ENCODE results near the gene MILR1. TPM values are rescaled to one million over a fixed set of nuclear protein-coding genes. Genes with fewer than 3 reads are reported as not detected.

Gene MILR1
- total RNA-seq, 1 experiment from 2014 or later, result 3.8 TPM

DNA sequence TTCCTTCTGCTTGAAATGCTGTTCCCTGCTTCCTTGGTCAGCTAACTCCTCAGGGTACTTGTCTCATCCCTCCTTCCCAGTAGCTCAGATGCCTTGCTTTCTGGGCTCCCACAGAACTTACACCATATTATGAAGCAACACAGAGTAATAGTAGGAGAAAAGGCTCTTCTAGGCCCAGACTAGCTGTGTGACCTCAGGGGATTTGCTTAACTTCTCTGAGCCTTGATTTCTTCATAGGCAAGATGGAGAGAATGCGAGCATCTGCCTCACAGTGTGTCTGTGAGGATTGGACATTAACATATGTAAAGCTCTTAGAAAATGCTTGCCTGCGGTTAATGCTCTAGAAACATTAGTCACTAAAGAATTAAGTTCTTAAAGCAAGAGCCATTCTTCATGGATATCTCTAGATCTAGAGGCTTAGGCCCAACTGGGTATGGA, 36.0 kb upstream of the MILR1 start:
- TF ChIP-seq, protein P1, sequence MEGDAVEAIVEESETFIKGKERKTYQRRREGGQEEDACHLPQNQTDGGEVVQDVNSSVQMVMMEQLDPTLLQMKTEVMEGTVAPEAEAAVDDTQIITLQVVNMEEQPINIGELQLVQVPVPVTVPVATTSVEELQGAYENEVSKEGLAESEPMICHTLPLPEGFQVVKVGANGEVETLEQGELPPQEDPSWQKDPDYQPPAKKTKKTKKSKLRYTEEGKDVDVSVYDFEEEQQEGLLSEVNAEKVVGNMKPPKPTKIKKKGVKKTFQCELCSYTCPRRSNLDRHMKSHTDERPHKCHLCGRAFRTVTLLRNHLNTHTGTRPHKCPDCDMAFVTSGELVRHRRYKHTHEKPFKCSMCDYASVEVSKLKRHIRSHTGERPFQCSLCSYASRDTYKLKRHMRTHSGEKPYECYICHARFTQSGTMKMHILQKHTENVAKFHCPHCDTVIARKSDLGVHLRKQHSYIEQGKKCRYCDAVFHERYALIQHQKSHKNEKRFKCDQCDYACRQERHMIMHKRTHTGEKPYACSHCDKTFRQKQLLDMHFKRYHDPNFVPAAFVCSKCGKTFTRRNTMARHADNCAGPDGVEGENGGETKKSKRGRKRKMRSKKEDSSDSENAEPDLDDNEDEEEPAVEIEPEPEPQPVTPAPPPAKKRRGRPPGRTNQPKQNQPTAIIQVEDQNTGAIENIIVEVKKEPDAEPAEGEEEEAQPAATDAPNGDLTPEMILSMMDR (IDR thresholded peaks at IDR 0.05 in 2 of 3, conservative IDR thresholded peaks at IDR 0.05 in 1 of 3; ENCODE audit: borderline replicate concordance in 1 of 3, insufficient read depth in 1 of 3, low read depth in 2 of 3, low read length in 2 of 3), result no peak
- no peak for TF ChIP-seq EGR1 (IDR thresholded peaks at IDR 0.05; ENCODE audit: low read depth)
- no peak for TF ChIP-seq SIN3A (IDR thresholded peaks at IDR 0.05; ENCODE audit: low read depth)
- TF ChIP-seq CEBPB (IDR thresholded peaks at IDR 0.05; ENCODE audit: low read depth), result no peak
- no peak for TF ChIP-seq EZH2 (IDR thresholded peaks at IDR 0.05)
- no peak for TF ChIP-seq CBX3 (IDR thresholded peaks at IDR 0.05; ENCODE audit: low read depth)
- TF ChIP-seq POLR2AphosphoS5 (IDR thresholded peaks at IDR 0.05; ENCODE audit: low read depth, low read length), result no peak
- TF ChIP-seq, protein P2, sequence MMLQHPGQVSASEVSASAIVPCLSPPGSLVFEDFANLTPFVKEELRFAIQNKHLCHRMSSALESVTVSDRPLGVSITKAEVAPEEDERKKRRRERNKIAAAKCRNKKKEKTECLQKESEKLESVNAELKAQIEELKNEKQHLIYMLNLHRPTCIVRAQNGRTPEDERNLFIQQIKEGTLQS (IDR thresholded peaks at IDR 0.05), result no peak
- no peak for TF ChIP-seq SP1 (IDR thresholded peaks at IDR 0.05; ENCODE audit: low read depth)
- TF ChIP-seq ELF1 (IDR thresholded peaks at IDR 0.05; ENCODE audit: borderline replicate concordance, low read depth), result no peak
- TF ChIP-seq ZNF274 (IDR thresholded peaks at IDR 0.05; ENCODE audit: low read depth, low read length), result no peak
- TF ChIP-seq SRF (IDR thresholded peaks at IDR 0.05; ENCODE audit: low read depth), result no peak
- no peak for TF ChIP-seq RAD21 (IDR thresholded peaks at IDR 0.05; ENCODE audit: low read depth)
- TF ChIP-seq, protein P3, sequence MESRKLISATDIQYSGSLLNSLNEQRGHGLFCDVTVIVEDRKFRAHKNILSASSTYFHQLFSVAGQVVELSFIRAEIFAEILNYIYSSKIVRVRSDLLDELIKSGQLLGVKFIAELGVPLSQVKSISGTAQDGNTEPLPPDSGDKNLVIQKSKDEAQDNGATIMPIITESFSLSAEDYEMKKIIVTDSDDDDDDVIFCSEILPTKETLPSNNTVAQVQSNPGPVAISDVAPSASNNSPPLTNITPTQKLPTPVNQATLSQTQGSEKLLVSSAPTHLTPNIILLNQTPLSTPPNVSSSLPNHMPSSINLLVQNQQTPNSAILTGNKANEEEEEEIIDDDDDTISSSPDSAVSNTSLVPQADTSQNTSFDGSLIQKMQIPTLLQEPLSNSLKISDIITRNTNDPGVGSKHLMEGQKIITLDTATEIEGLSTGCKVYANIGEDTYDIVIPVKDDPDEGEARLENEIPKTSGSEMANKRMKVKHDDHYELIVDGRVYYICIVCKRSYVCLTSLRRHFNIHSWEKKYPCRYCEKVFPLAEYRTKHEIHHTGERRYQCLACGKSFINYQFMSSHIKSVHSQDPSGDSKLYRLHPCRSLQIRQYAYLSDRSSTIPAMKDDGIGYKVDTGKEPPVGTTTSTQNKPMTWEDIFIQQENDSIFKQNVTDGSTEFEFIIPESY (IDR thresholded peaks at IDR 0.05; ENCODE audit: extremely low read depth, insufficient replicate concordance, low read length), result no peak
- TF ChIP-seq, protein P4, sequence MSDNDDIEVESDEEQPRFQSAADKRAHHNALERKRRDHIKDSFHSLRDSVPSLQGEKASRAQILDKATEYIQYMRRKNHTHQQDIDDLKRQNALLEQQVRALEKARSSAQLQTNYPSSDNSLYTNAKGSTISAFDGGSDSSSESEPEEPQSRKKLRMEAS (IDR thresholded peaks at IDR 0.05), result no peak
- no peak for TF ChIP-seq POLR2A (IDR thresholded peaks at IDR 0.05; ENCODE audit: borderline replicate concordance, extremely low read depth, insufficient read depth, insufficient read length)
- no peak for TF ChIP-seq FOSL1 (IDR thresholded peaks at IDR 0.05; ENCODE audit: low read depth)
- TF ChIP-seq, protein P5, sequence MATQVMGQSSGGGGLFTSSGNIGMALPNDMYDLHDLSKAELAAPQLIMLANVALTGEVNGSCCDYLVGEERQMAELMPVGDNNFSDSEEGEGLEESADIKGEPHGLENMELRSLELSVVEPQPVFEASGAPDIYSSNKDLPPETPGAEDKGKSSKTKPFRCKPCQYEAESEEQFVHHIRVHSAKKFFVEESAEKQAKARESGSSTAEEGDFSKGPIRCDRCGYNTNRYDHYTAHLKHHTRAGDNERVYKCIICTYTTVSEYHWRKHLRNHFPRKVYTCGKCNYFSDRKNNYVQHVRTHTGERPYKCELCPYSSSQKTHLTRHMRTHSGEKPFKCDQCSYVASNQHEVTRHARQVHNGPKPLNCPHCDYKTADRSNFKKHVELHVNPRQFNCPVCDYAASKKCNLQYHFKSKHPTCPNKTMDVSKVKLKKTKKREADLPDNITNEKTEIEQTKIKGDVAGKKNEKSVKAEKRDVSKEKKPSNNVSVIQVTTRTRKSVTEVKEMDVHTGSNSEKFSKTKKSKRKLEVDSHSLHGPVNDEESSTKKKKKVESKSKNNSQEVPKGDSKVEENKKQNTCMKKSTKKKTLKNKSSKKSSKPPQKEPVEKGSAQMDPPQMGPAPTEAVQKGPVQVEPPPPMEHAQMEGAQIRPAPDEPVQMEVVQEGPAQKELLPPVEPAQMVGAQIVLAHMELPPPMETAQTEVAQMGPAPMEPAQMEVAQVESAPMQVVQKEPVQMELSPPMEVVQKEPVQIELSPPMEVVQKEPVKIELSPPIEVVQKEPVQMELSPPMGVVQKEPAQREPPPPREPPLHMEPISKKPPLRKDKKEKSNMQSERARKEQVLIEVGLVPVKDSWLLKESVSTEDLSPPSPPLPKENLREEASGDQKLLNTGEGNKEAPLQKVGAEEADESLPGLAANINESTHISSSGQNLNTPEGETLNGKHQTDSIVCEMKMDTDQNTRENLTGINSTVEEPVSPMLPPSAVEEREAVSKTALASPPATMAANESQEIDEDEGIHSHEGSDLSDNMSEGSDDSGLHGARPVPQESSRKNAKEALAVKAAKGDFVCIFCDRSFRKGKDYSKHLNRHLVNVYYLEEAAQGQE (IDR thresholded peaks at IDR 0.05; ENCODE audit: low read depth), result no peak
- no peak for TF ChIP-seq EZH2phosphoT487 (IDR thresholded peaks at IDR 0.05; ENCODE audit: borderline replicate concordance)
- Histone ChIP-seq H3K4me1 (ENCODE audit: control insufficient read depth in 1 of 2, insufficient read depth in 2 of 2, low read length in 2 of 2) (no peaks in the 10 kb centered on the region), H3K27ac (ENCODE audit: low read depth, low read length) (no peak overlapping the region), H3K36me3 (ENCODE audit: control insufficient read depth in 1 of 2, insufficient read depth in 2 of 2, low read length in 2 of 2) (no peaks in the 10 kb centered on the region), H3K9me3 (ENCODE audit: control insufficient read depth in 1 of 2, insufficient read depth in 1 of 2, low read depth in 1 of 2, low read length in 2 of 2) (no peaks in the 10 kb centered on the region), H3K4me3 (replicated peaks in 1 of 2; ENCODE audit: low read depth in 1 of 2, low read length in 2 of 2) (no peak overlapping the region), H3K9ac (ENCODE audit: low read length) (no peak overlapping the region), H3K4me2 (ENCODE audit: low read length) (no peak overlapping the region), H2AFZ (ENCODE audit: low read depth, low read length, poor library complexity, severe bottlenecking) (no peak overlapping the region), H4K20me1 (ENCODE audit: insufficient read depth) (no peaks in the 10 kb centered on the region), H3K79me2 (ENCODE audit: insufficient read depth, low read length) (no peaks in the 10 kb centered on the region), H3K9me2 (ENCODE audit: insufficient read depth) (no peaks in the 10 kb centered on the region), H3K27me3 (ENCODE audit: insufficient read depth, low read length) (no peaks in the 10 kb centered on the region)
- ChIA-PET RAD21 (ENCODE audit: low non-redundant PET in 1 of 2, low total read pairs in 2 of 2, uncharacterized antibody in 2 of 2, unreplicated experiment in 2 of 2) (no interaction called here), CTCF (no interaction called here), POLR2A (no interaction called here)
- DNase-seq (ENCODE audit: low read depth, low spot score) (no peak), ATAC-seq (no peak)
- BruUV-seq (replicated peaks), result no TSS peak
- intact Hi-C loops (cut with micrococcal nuclease), result loop anchor here (10.0 kb wide), 1 partner anchor 388 kb away; the partner anchor contains the start of gene ICAM2

Data from HCT116 (cell line).